Measurements from ENCODE around the gene UBXN1. TPM values are rescaled to one million over a fixed set of nuclear protein-coding genes. Genes with fewer than 3 reads are reported as not detected.
A peak's percentile ranks its signal among the peaks of the same experiment; 100 is the strongest.

Gene UBXN1
- total RNA-seq, 1 donor from 2014 or later: 289 TPM

- TF ChIP-seq, protein P1, sequence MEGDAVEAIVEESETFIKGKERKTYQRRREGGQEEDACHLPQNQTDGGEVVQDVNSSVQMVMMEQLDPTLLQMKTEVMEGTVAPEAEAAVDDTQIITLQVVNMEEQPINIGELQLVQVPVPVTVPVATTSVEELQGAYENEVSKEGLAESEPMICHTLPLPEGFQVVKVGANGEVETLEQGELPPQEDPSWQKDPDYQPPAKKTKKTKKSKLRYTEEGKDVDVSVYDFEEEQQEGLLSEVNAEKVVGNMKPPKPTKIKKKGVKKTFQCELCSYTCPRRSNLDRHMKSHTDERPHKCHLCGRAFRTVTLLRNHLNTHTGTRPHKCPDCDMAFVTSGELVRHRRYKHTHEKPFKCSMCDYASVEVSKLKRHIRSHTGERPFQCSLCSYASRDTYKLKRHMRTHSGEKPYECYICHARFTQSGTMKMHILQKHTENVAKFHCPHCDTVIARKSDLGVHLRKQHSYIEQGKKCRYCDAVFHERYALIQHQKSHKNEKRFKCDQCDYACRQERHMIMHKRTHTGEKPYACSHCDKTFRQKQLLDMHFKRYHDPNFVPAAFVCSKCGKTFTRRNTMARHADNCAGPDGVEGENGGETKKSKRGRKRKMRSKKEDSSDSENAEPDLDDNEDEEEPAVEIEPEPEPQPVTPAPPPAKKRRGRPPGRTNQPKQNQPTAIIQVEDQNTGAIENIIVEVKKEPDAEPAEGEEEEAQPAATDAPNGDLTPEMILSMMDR (IDR thresholded peaks at IDR 0.05; ENCODE audit: insufficient read depth, low read length, poor library complexity, severe bottlenecking): no peak
- Histone ChIP-seq H3K27me3 (ENCODE audit: control insufficient read depth, insufficient read depth, low read length) (no peaks in the 10 kb centered on the region), H3K36me3 (ENCODE audit: control insufficient read depth, insufficient read depth, low read length) (peaks cover 2% of the 10 kb centered on the region), H3K4me3 (ENCODE audit: low read depth, low read length) (peak overlapping the region; percentile 96)
- no peak for DNase-seq (ENCODE audit: low read depth)
These were observed 47.5 kb upstream of the UBXN1 start for GRCh38 chr11:62726156-62726914.

DNA sequence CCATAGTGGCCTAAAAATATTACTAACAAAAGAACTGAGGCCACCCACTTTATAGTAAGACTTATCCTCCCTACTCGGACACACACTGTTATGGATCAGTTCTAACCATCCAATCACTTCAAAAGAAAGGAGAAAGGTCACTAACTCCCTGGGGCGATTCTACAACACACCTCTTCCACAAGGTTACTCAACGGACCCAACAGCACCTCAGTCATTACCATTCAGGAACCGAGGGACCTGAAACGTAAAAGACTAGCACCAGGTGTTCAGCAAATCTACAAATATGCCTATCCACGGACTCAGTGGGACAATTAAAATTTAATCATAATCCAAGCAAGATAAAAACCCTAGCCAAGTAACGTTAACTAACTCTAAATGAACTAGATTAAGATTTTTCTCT lies 46.8 kb upstream of the UBXN1 start:
- H3K4me3 ChIP-seq (ENCODE audit: low read depth, low read length): peak overlapping the region; percentile 96
- no peak for DNase-seq (ENCODE audit: low read depth)
- H3K27me3 ChIP-seq (ENCODE audit: control insufficient read depth, insufficient read depth, low read length): no peaks in the 10 kb centered on the region
- H3K36me3 ChIP-seq (ENCODE audit: control insufficient read depth, insufficient read depth, low read length): peaks cover 2% of the 10 kb centered on the region
- TF ChIP-seq, protein P1 (IDR thresholded peaks at IDR 0.05; ENCODE audit: insufficient read depth, low read length, poor library complexity, severe bottlenecking): no peak

DNA sequence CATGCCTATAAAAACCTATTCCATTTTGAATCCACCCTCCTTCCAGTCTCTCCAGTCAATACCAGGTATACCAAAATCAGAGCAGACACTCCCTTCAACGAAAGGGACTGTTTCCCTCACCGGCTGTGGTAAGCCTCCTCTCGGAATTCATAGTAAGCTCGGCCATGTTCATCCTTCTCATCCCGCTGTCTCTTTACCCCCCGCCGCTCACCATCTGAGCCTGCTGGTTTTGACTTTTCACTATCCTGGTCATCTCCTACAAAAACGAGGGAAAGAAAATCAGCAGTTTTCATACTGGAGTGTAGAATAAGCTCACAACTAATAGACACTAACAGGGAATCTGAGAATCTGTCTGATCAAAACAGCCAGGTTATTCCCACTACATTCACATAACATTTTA lies 45.3 kb upstream of the UBXN1 start:
- TF ChIP-seq, protein P1 (IDR thresholded peaks at IDR 0.05; ENCODE audit: insufficient read depth, low read length, poor library complexity, severe bottlenecking): no peak
- no peak for DNase-seq (ENCODE audit: low read depth)
- Histone ChIP-seq H3K36me3 (ENCODE audit: control insufficient read depth, insufficient read depth, low read length) (peaks cover 2% of the 10 kb centered on the region), H3K27me3 (ENCODE audit: control insufficient read depth, insufficient read depth, low read length) (no peaks in the 10 kb centered on the region), H3K4me3 (ENCODE audit: low read depth, low read length) (peak overlapping the region; percentile 96)

DNA sequence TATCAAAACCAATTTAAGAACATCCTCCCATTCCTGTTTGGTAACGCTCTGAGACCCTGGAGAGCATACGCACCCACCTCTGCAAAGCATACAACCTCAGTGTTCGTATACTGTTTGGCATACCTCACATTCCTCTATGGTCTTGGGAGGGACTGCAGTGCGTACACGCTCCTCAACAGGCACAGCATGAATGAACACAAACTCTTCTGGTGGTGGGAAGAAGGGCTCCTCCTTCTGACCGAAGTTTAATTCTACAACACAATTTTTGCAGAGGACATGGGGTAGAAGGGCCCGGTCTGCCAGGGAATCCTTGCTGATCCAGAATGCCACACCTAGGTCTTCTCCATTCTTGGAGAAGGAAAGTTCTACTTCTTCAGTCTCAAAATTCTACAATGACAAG lies 43.1 kb upstream of the UBXN1 start:
- Histone ChIP-seq H3K4me3 (ENCODE audit: low read depth, low read length) (no peak overlapping the region), H3K36me3 (ENCODE audit: control insufficient read depth, insufficient read depth, low read length) (peaks cover 3% of the 10 kb centered on the region), H3K27me3 (ENCODE audit: control insufficient read depth, insufficient read depth, low read length) (no peaks in the 10 kb centered on the region)
- TF ChIP-seq, protein P1 (IDR thresholded peaks at IDR 0.05; ENCODE audit: insufficient read depth, low read length, poor library complexity, severe bottlenecking): no peak
- DNase-seq (ENCODE audit: low read depth): no peak

- Histone ChIP-seq H3K27me3 (ENCODE audit: control insufficient read depth, insufficient read depth, low read length) (no peaks in the 10 kb centered on the region), H3K36me3 (ENCODE audit: control insufficient read depth, insufficient read depth, low read length) (peaks cover 5% of the 10 kb centered on the region), H3K4me3 (ENCODE audit: low read depth, low read length) (no peak overlapping the region)
- TF ChIP-seq, protein P1 (IDR thresholded peaks at IDR 0.05; ENCODE audit: insufficient read depth, low read length, poor library complexity, severe bottlenecking): no peak
- no peak for DNase-seq (ENCODE audit: low read depth)
These were observed 40.6 kb upstream of the UBXN1 start for GRCh38 chr11:62719302-62719978.
